ENCODE data around the gene DEFB115.
"Not testable (repeated sequence)": the region's sequence is repeated elsewhere in the genome, so short reads cannot be mapped to it uniquely, and the experiment has no call there.

DEFB115 gene, protein sequence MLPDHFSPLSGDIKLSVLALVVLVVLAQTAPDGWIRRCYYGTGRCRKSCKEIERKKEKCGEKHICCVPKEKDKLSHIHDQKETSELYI

GRCh38 chr20:31257364-31257763 lies at the start of gene DEFB115:
TSS of gene DEFB115 (plus strand) at chr20:31257664. CDS start at chr20:31257664, 0 bp downstream.
- no peak for FAIRE-seq
- no peak for DNase-seq (ENCODE audit: extremely low spot score, insufficient read length, low read depth)

GRCh38 chr20:31236953-31237352 lies 20.5 kb upstream of the DEFB115 start:
- DNase-seq (ENCODE audit: extremely low spot score, insufficient read length, low read depth): no peak
- FAIRE-seq: no peak

GRCh38 chr20:31237763-31238162 lies 19.7 kb upstream of the DEFB115 start:
- FAIRE-seq (no peak), DNase-seq (ENCODE audit: extremely low spot score, insufficient read length, low read depth) (no peak)

GRCh38 chr20:31239139-31239538 lies 18.3 kb upstream of the DEFB115 start:
- DNase-seq (ENCODE audit: extremely low spot score, insufficient read length, low read depth): no peak
- no peak for FAIRE-seq

GRCh38 chr20:31256959-31257358 lies 505 bp upstream of the DEFB115 start:
- DNase-seq (ENCODE audit: extremely low spot score, insufficient read length, low read depth) (no peak), FAIRE-seq (no peak)

GRCh38 chr20:31260326-31260932 lies 3.0 kb downstream of the DEFB115 start:
- FAIRE-seq: no peak
- no peak for DNase-seq (ENCODE audit: extremely low spot score, insufficient read length, low read depth)

- DNase-seq (ENCODE audit: extremely low spot score, insufficient read length, low read depth) (no peak), FAIRE-seq (no peak)
Observed at GRCh38 chr20:31274441-31274840, 17.0 kb downstream of the DEFB115 start.

- no peak for FAIRE-seq
Observed at GRCh38 chr20:31278178-31278577, 20.7 kb downstream of the DEFB115 start.

GRCh38 chr20:31284964-31285363 lies 27.5 kb downstream of the DEFB115 start:
- not testable (repeated sequence) for DNase-seq (ENCODE audit: extremely low spot score, insufficient read length, low read depth); FAIRE-seq

More at GRCh38 chr20:31278178-31278577, 20.7 kb downstream of the DEFB115 start:
- no peak for DNase-seq (ENCODE audit: extremely low spot score, insufficient read length, low read depth)

- no peak for FAIRE-seq
Observed at GRCh38 chr20:31308535-31309162, 51.2 kb downstream of the DEFB115 start, which contains the start of gene DEFB116. TSS of gene DEFB116 (minus strand) at chr20:31308585. CDS start at chr20:31308585, 0 bp downstream.

More at GRCh38 chr20:31308535-31309162, 51.2 kb downstream of the DEFB115 start, which contains the start of gene DEFB116:
- no peak for DNase-seq (ENCODE audit: extremely low spot score, insufficient read length, low read depth)
